Psoas muscle (tissue), 8 donors: ENCODE results near the gene DOK1. TPM values are rescaled to one million over a fixed set of nuclear protein-coding genes. Genes with fewer than 3 reads are reported as not detected.

Source experiments
- ATAC-seq, 4 donors: fragments of 200-7000 bp; cut with Tn5 transposase; one replicate each; pipeline ENCODE4 v1.9.1; 2020; ENCODE audit warnings: moderate library complexity in 3 of 4, mild to moderate bottlenecking in 2 of 4
- DNase-seq, 2 donors: peaks; one replicate each; pipeline ENCODE4 v3.0.0-alpha.2; 2020
- H3K27ac ChIP-seq: fragments of 200-600 bp; one replicate; pipeline ENCODE4 v1.8.0; 2022
- H3K27me3 ChIP-seq, 3 donors: fragments of 200-600 bp in 1 of 3; one replicate each; pipeline versions ENCODE4 v1.6.1 to v1.8.0; 2013 to 2022; ENCODE audit warnings: low read length in 2 of 3, mild to moderate bottlenecking in 2 of 3, moderate library complexity in 1 of 3; ENCODE audit not compliant: insufficient read depth in 3 of 3
- H3K36me3 ChIP-seq, 2 donors: fragments of 200-600 bp in 1 of 2; one replicate each; pipeline versions ENCODE4 v1.6.1 to v1.8.0; 2013 to 2022; ENCODE audit warnings: low read depth in 1 of 2, mild to moderate bottlenecking in 1 of 2, moderate library complexity in 1 of 2; ENCODE audit not compliant: insufficient read depth in 1 of 2
- H3K4me1 ChIP-seq: fragments of 200-600 bp; one replicate; pipeline ENCODE4 v1.8.0; 2022
- H3K4me3 ChIP-seq: fragments of 200-600 bp; one replicate; pipeline ENCODE4 v1.8.0; 2022; ENCODE audit warnings: mild to moderate bottlenecking
- H3K9me3 ChIP-seq: fragments of 200-600 bp; one replicate; pipeline ENCODE4 v1.8.0; 2022
- CTCF ChIP-seq: fragments of 200-600 bp; IDR thresholded peaks from one replicate; pipeline ENCODE4 v1.8.0; 2022; ENCODE audit warnings: antibody characterized with exemption
- WGBS, 3 donors: extraction: QIAGEN DNeasy Blood & Tissue Kit; methylation state at CpG; one replicate each; pipeline versions ENCODE4 v1.1.6 to v1.1.7; 2013; 5-methylcytosine and 5-hydroxymethylcytosine counted together
- intact Hi-C, 2 donors: fragments of 100-400 bp; cut with DNase I; formaldehyde crosslinking; loops; one replicate each; pipeline versions ENCODE4 v1.11.0 to v1.14.2; 2022
- polyA plus RNA-seq, 3 donors: library from polyadenylated mRNA; stranded (reverse); fragments of 200-250 nt; gene quantifications; one replicate each; pipeline ENCODE4 v1.2.3, GENCODE V29; 2013
- total RNA-seq, 4 donors: library from RNA; stranded (reverse); fragmentation: NEBNext Ultra II Directional in 2 of 4; extraction: Animal tissue kit (Norgen Biotek cat#: 25700) in 2 of 4; gene quantifications; one replicate each; pipeline versions ENCODE4 v1.2.1 to v1.2.4, GENCODE V29; 2021 to 2023
- donor health status: healthy with polysubstance abuse.
- donor health status: DM: no; HTN: no; CAD: no; lungs with moderate emphysema.
- donor health status: Bipolar disorder and iron deficiency.
- donor health status: healthy.
- donor health status: DM: yes; HTN: yes; CAD: no.
- donor health status: DM: no; HTN: no; CAD: no.
- donor health status: DM: no; HTN: no; CAD: no.
- donor health status: DM: yes; HTN: yes; CAD: no.

The DOK1 gene
- total and polyA plus RNA-seq, 7 donors: 1.0 to 3.8 (median 1.5) TPM

DNA sequence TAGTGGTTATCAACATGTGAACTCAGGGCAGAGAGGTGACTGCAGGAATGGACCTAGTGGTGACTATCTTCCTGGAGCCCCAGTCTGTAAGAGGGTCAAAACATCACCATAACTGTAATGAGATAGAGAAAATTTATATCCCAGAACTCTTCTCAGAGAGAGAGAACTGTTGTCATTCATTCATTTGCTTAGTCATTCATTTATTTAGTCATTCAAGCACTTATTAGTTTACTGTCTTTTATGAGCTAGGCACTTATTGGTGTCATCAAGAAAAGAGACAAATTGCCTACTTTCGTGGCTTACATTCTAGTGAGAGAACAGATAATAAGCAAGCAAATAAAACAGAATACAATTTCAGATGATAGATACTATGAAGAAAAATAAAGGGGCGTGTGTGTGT, 34.1 kb downstream of the DOK1 start:
- no peaks in the 10 kb centered on the region for H3K4me1 ChIP-seq
- WGBS, 3 donors: 55 to 66% (median 65%) methylated on average over 2 of the region's 2 CpGs
- no peaks in the 10 kb centered on the region for H3K9me3 ChIP-seq
- TF ChIP-seq CTCF: no peak
- H3K27me3 ChIP-seq: peaks cover 0 to 10% (median 3%) of the 10 kb centered on the region in 3 donors
- no peak overlapping the region for H3K27ac ChIP-seq
- intact Hi-C loops: loop anchor here (1.0 to 5.0 kb wide), 2 partner anchors 105 to 106 kb away; partner anchors contain the start of genes TTC31 (in 2 of the 2) and CCDC142 (in 1 of the 2)
- H3K36me3 ChIP-seq: no peaks in the 10 kb centered on the region
- no peak overlapping the region for H3K4me3 ChIP-seq
- DNase-seq (no peak), ATAC-seq (no peak)

DNA sequence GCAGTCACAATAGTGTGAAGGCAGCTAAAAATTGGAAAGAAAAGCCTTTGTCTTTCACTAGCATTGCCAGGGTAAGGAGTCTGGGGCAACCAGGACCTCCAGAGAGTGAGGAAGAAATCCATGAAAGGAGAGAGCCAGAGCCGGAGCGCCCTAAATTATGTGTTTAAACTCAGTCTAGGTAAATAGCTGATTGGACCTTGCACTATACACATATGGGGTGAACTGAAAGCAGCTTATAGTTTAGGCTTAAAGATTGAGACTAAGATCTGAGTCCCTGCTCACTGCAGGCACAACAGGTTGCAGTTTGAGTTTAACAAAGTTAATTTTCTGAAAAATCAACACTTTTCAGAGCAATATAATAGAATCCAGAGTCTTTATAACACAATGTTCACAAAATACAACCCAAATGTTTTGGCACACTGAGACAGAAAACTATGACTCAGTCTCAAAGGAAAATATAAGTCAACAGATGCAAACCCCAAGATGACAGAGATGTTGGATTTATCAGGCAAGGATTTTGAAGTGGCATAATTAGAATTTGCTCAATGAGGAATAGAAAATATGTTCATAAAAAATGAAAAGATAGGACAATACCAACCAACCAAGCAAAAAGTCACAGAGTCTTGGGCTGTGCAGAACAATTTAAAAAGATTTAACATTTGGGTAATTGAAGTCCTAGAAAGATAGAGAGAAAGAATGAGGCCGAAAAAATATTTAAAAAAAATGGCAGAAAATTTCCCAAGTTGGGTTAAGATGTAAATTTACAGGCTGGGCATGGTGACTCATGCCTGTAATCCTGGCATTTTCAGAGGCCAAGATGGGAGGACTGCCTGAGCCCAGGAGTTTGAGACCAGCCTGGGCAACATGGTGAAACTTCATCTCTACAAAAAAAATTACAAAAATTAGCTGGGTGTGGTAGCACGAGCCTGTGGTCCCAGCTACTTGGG, 39.6 kb downstream of the DOK1 start:
- DNase-seq: no peak
- no peak for TF ChIP-seq CTCF
- Histone ChIP-seq H3K36me3 (no peaks in the 10 kb centered on the region), H3K27ac (no peak overlapping the region), H3K27me3 (peaks cover 0 to 11% (median 6%) of the 10 kb centered on the region in 3 donors), H3K4me3 (no peak overlapping the region), H3K9me3 (no peaks in the 10 kb centered on the region), H3K4me1 (no peaks in the 10 kb centered on the region)
- 73 to 75% (median 74%) methylated on average over 4 of the region's 4 CpGs for WGBS, 3 donors
- no peak for ATAC-seq
- intact Hi-C loops: no loop called here

GRCh38 chr2:74596584-74596983, 42.1 kb downstream of the DOK1 start:
- H3K4me3 ChIP-seq: no peak overlapping the region
- peaks cover 0 to 11% (median 6%) of the 10 kb centered on the region in 3 donors for H3K27me3 ChIP-seq
- DNase-seq (no peak), ATAC-seq (no peak)
- TF ChIP-seq CTCF: no peak
- WGBS, 3 donors: 61 to 81% (median 78%) methylated on average over 1 of the region's 1 CpG
- intact Hi-C loops: no loop called here
- H3K9me3 ChIP-seq: no peaks in the 10 kb centered on the region
- H3K36me3 ChIP-seq: no peaks in the 10 kb centered on the region
- H3K27ac ChIP-seq: no peak overlapping the region
- no peaks in the 10 kb centered on the region for H3K4me1 ChIP-seq

DNA sequence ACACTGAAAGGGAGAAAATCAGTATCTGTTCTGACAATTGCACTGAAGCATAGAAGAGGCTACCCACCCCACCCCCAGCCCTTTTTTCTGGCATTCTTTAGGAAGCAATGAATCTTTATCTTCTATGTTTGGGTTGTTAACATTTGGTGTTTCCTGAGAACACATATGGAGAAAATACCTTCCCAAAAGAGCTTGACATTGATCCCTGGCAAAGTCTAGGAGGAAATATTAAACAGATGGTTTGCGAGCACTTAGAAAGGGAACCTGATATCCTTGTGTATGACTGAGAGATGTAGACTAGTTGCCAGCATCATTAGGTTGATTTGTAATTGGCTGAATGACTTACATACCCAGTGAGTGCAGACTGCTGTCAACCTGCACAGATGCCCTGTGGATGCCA, 42.9 kb downstream of the DOK1 start:
- TF ChIP-seq CTCF: no peak
- H3K4me3 ChIP-seq: no peak overlapping the region

More for the DNA sequence above, 42.9 kb downstream of the DOK1 start:
- intact Hi-C loops: no loop called here
- DNase-seq: no peak
- Histone ChIP-seq H3K36me3 (no peaks in the 10 kb centered on the region), H3K27ac (no peak overlapping the region), H3K4me1 (no peaks in the 10 kb centered on the region), H3K9me3 (no peaks in the 10 kb centered on the region), H3K27me3 (peaks cover 0 to 11% (median 6%) of the 10 kb centered on the region in 3 donors)
- no peak for ATAC-seq
- 14 to 22% (median 19%) methylated on average over 1 of the region's 1 CpG for WGBS, 3 donors
